Peyer's patch (tissue), 4 donors: ENCODE measurements around the gene SHANK1. TPM values are rescaled to one million over a fixed set of nuclear protein-coding genes. Genes with fewer than 3 reads are reported as not detected.

Experiments used
- DNase-seq, 3 donors: peaks; one replicate each; pipeline ENCODE4 v3.0.0-alpha.2; 2017 to 2019
- H3K27ac ChIP-seq, 4 donors: fragments of 200-600 bp; sonication (generic); one replicate each; pipeline ENCODE4 v1.5.1; 2016 to 2019
- H3K27me3 ChIP-seq, 2 donors: fragments of 200-600 bp; sonication (generic); one replicate each; pipeline ENCODE4 v1.5.1; 2019
- H3K36me3 ChIP-seq, 3 donors: fragments of 200-600 bp; sonication (generic); one replicate each; pipeline ENCODE4 v1.5.1; 2016 to 2019
- H3K4me1 ChIP-seq, 4 donors: fragments of 200-600 bp; sonication (generic); one replicate each; pipeline ENCODE4 v1.5.1; 2016 to 2019
- H3K4me3 ChIP-seq, 4 donors: fragments of 200-600 bp; sonication (generic); 1 replicate in 3 of 4; 2 replicates in 1 of 4; pipeline ENCODE4 v1.5.1; 2016 to 2019; ENCODE audit warnings: mild to moderate bottlenecking in 1 of 4
- H3K9me3 ChIP-seq, 4 donors: fragments of 200-600 bp; sonication (generic); one replicate each; pipeline ENCODE4 v1.5.1; 2016 to 2019; ENCODE audit warnings: mild to moderate bottlenecking in 1 of 4
- POLR2A ChIP-seq, 2 donors: fragments of 450-650 bp; IDR thresholded peaks; one replicate each; pipeline ENCODE4 v1.5.1; 2017; ENCODE audit warnings: antibody characterized with exemption in 2 of 2, mild to moderate bottlenecking in 2 of 2, moderate library complexity in 2 of 2
- total RNA-seq, 4 donors: library from RNA; depleted of rRNA; stranded (reverse); fragments of >200 nt; gene quantifications; one replicate each; pipeline ENCODE4 v1.1.0, GENCODE V29; 2016
- TF ChIP-seq, protein P1 (sequence below), 6 experiments: fragments of 450-650 bp in 4 of 6; fragments of 200-600 bp in 2 of 6; sonication (generic) in 1 of 6; IDR thresholded peaks; one replicate each; pipeline ENCODE4 v1.5.1; 2017 to 2019; ENCODE audit warnings: antibody characterized with exemption in 6 of 6, mild to moderate bottlenecking in 3 of 6, moderate library complexity in 1 of 6

SHANK1 gene
- total RNA-seq, 4 donors from 2014 or later, result 0.83 to 1.3 TPM; not detected in 2

DNA sequence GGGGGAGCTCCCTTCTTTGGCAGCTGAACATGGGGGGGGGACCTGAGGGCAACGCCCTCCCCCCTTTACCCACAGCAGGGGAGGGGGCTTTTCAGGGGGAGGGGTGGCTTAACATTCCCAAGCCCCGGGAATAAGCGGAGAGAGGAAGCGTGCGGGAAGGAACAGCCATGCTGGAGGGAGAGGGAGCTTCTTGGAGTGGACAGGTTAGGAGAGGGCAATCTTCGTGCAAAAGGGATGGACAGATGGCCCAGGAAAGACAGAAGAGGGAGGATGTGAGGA lies 59.6 kb downstream of the SHANK1 start:
- no peak for DNase-seq
- H3K4me3 ChIP-seq, result no peak overlapping the region
- H3K27ac ChIP-seq, result no peak overlapping the region
- peaks cover 0 to 13% (median 2%) of the 10 kb centered on the region in 4 donors for H3K9me3 ChIP-seq
- H3K4me1 ChIP-seq, result peaks cover 0 to 16% (median 7%) of the 10 kb centered on the region in 4 donors
- TF ChIP-seq POLR2A (IDR thresholded peaks at IDR 0.05), result no peak
- no peaks in the 10 kb centered on the region for H3K36me3 ChIP-seq
- peaks cover 0 to 12% of the 10 kb centered on the region in 2 donors for H3K27me3 ChIP-seq

DNA sequence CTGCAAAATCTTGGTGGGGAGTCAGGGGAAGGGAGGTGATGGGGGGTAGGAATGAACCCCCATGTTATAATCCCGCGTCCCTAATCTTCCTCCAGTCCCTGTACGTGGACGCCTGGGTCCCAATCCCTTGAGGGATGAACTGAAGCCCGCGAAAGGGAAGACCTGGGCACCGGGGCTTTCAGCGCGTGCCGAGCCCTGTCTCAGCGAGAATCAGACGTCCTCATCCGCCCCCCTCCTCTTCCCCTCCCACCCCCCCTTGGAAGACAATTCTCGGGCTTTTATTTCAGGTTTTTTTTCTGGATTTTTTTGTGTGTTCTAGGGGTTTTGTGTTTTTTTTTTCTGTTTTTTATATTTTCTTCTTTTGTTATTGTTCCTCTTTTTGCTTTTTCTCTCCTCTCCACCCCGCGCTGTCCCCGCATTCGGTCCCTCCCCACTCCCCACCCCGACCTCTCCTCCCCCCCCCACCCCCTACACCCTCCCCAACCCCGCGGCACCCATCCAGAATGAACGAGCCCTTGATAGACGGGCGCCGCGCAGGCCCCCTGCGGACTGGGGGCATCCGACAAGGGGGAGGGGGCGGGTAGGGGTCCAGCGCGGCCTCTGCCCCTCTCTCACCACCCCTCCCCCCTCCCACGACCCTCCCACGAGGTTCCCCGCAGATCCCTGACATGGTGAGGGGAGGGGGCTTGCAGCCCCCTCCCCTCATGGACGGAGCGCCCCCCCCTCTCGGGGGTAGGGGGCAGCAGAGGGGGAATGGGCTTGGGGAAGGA lies 60.1 kb downstream of the SHANK1 start:
- Histone ChIP-seq H3K9me3 (peaks cover 0 to 16% (median 2%) of the 10 kb centered on the region in 4 donors), H3K27ac (no peak overlapping the region), H3K4me1 (peaks cover 0 to 16% (median 7%) of the 10 kb centered on the region in 4 donors), H3K36me3 (no peaks in the 10 kb centered on the region), H3K4me3 (peak overlapping the region in 3 of 4 donors; percentile 20 to 29 (median 22)), H3K27me3 (peaks cover 0 to 12% of the 10 kb centered on the region in 2 donors)
- TF ChIP-seq, protein P1, sequence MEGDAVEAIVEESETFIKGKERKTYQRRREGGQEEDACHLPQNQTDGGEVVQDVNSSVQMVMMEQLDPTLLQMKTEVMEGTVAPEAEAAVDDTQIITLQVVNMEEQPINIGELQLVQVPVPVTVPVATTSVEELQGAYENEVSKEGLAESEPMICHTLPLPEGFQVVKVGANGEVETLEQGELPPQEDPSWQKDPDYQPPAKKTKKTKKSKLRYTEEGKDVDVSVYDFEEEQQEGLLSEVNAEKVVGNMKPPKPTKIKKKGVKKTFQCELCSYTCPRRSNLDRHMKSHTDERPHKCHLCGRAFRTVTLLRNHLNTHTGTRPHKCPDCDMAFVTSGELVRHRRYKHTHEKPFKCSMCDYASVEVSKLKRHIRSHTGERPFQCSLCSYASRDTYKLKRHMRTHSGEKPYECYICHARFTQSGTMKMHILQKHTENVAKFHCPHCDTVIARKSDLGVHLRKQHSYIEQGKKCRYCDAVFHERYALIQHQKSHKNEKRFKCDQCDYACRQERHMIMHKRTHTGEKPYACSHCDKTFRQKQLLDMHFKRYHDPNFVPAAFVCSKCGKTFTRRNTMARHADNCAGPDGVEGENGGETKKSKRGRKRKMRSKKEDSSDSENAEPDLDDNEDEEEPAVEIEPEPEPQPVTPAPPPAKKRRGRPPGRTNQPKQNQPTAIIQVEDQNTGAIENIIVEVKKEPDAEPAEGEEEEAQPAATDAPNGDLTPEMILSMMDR (IDR thresholded peaks at IDR 0.05), result no peak
- TF ChIP-seq POLR2A (IDR thresholded peaks at IDR 0.05), result no peak
- DNase-seq, result no peak

DNA sequence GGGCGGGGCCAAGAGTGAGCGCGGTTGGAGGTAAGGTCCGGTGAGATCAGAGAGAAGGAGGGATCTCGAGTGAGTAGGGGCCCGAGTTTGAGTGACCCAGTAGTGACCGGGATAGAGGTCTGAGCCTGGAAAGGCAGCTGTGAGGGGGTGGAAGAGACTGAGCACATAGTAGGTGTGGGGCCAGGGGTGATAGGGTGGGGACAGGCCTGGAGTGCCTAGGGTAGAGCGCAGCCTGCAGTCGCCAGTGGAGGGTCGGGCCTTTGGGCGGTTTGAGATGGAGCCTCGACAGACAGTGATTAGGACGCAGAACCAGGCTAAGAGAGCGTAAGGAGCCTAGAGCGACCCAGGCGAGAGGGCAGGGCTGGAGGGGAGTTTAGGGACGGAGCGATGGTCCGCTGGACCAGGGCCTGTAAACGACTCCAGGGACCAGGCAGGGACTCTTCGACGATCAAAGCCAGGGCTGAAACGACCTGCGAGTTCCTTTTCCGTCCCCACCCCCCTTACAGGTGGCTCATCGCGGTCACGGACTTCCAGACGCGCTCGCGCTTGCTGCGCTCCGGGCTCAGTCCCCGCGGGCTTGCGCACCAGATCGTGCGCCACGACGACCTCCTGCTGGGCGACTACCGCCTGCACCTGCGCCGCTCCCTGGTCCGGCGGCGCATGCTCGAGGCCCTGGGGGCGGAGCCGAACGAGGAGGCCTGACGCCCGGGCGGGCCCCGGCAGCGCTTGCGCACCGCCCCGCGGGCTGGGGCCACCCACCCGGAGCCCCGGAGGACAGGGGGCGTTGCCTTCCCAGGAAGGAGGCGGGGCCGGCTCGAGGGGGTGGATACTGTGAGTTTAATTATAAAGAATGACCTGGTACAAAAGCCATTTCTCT lies 60.9 kb downstream of the SHANK1 start:
- H3K4me3 ChIP-seq, result peak overlapping the region in 3 of 4 donors; percentile 20 to 29 (median 22)

DNA sequence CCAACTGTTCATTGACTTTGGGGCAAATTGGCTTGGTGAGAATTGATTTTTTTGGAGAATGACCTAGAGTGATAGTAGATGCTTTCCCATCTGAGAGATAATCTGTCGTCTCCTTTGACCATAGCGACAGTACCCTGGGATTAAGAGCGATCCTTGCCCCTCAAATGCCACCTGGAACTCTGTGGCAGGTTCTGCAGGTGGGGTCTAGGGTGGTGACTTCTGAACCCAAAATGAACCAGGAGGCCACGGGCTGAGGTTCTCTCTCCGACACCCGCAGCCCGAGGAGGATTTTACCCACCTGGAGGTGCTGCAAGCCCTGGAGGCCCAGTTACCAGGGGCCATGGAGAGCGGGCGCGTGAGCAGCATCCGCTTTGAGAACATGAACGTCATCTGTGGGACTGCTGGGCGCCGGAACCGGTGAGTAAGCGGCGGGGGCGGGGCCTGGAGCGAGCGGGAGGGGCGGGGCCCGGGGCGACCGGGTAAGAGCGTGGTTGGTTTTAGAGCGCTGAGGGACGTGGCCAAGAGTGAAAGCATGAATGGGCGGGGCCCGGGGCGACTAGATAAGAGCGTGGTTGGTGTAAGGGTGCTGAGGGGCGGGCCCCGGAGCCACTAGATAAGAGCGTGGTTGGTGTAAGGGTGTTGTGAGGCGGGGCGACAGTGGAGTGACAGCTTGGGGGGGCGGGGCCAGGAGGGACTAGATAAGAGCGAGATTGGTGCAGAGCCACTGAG lies 61.7 kb downstream of the SHANK1 start:
- TF ChIP-seq, protein P1 (IDR thresholded peaks at IDR 0.05), result no peak
- no peak for TF ChIP-seq POLR2A (IDR thresholded peaks at IDR 0.05)
- Histone ChIP-seq H3K36me3 (no peaks in the 10 kb centered on the region), H3K9me3 (peaks cover 0 to 16% (median 2%) of the 10 kb centered on the region in 4 donors), H3K4me3 (peak overlapping the region in 2 of 4 donors; percentile 20 to 22), H3K27me3 (peaks cover 0 to 12% of the 10 kb centered on the region in 2 donors), H3K27ac (no peak overlapping the region), H3K4me1 (peaks cover 0 to 16% (median 7%) of the 10 kb centered on the region in 4 donors)
- peak; percentile 63 to 85 (median 65) for DNase-seq

More for the DNA sequence above, 60.9 kb downstream of the SHANK1 start:
- H3K27me3 ChIP-seq, result peaks cover 0 to 12% of the 10 kb centered on the region in 2 donors
- H3K36me3 ChIP-seq, result no peaks in the 10 kb centered on the region
- H3K27ac ChIP-seq, result peak overlapping the region in 2 of 4 donors; percentile 58 to 59
- TF ChIP-seq, protein P1 (IDR thresholded peaks at IDR 0.05), result no peak
- TF ChIP-seq POLR2A (IDR thresholded peaks at IDR 0.05), result no peak
- peaks cover 0 to 16% (median 2%) of the 10 kb centered on the region in 4 donors for H3K9me3 ChIP-seq
- DNase-seq, result peak in 2 of 3 donors; percentile 30 to 61
- peaks cover 0 to 16% (median 7%) of the 10 kb centered on the region in 4 donors for H3K4me1 ChIP-seq

DNA sequence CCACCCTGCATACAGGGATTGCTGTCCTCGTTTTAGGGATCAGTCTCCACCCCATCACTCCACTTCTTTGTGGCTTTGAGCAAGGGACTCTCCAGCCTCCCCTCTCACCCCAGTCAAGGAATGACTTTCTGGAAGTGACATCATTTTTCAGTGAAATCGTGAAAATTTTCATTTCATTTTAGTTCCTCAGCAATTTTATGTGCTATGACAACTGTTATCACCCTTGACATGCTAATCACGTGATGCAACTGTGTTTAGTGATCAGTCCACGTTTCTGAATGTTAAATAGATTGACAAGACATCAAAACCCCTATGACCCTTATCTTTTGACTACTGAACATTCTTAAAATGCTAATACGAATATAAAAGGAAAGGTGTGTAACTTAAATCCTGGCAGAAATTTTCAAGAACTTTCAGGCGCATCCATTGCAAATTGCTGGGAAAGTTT lies 62.4 kb downstream of the SHANK1 start:
- Histone ChIP-seq H3K9me3 (peaks cover 0 to 16% (median 2%) of the 10 kb centered on the region in 4 donors), H3K27me3 (peaks cover 0 to 12% of the 10 kb centered on the region in 2 donors), H3K4me3 (no peak overlapping the region), H3K27ac (no peak overlapping the region), H3K4me1 (peaks cover 0 to 16% (median 7%) of the 10 kb centered on the region in 4 donors), H3K36me3 (no peaks in the 10 kb centered on the region)
- no peak for TF ChIP-seq POLR2A (IDR thresholded peaks at IDR 0.05)
- TF ChIP-seq, protein P1 (IDR thresholded peaks at IDR 0.05), result no peak
- DNase-seq, result no peak
